Stimulated activated CD8-positive, alpha-beta memory T cell treated with anti-CD3 and anti-CD28 coated beads, Interleukin-4, amount 100 ng/mL, for 1 hour (primary cell): Measurements from ENCODE around the gene TBCE.

Experiments
- DNase-seq, 2 donors: peaks; one replicate each; pipeline ENCODE4 v3.0.0-alpha.2; 2020; ENCODE audit warnings: low read depth in 2 of 2, low spot score in 1 of 2

The TBCE gene

DNA sequence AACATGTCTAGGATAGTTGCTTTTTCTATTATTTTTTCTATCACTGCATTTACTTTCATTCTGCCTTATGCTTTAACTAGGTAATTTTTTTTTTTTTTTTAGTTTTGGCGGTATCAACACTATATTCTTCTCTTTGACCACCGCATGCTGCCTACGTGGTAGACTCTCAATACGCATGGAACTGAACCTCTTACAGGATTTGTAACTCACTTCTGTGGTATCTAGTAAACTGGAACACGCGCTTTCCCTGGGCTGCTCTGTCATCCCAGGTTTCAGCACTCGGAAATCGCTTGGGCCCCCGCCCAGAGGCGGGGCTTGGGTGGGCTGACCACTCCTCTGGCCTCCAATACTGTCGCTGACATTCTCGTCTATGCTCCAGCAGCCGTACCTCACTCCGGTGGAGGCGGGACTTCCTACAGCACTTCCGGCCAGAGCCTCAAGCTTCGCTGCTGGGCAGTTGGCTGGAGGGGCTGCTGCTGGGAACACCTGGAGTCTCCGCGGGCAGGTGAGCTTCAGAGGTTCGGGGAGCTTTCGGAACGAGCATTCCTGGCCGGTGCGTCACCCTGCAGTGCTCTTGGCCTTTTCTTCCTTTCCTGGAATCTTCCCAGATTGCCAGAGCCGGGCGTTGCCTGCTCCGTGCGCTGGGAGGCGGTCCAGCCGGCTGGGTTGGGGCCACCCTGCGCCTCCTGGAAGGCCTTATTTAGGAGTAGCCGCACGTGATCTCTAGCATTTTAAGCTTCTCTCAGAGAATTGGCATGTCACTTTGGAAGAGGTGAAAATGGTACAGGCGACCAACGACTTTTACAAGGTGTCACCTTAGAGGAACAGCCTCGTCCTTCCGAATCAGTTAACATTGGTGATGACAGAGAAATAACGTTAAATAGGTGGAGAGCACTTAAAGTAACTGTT, at the start of gene TBCE:
Gene TBCE (plus strand): TSS at position 428 of the 909 bp plus-strand sequence. CDS start 12,623 bp downstream, outside the sequence.
- DNase-seq = peak; percentile 50 to 65

DNA sequence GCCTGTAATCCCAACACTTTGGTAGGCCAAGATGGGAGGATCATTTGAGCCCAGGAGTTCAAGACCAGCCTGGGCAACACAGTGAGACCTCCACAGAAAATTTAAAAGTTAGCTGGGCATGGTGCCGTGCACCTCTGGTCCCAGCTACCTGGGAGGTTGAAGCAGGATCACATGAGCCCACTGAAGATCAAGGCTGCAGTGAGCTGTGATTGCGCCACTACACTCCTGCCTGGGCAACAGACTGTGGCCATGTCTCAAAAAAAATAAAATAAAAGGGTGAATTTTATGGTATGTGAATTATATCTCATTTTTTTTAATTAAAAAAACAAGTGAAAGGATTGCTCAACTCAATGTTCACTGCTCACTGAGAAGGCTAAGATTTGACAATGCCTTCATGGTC, 48.0 kb upstream of the TBCE start:
- DNase-seq = no peak

DNA sequence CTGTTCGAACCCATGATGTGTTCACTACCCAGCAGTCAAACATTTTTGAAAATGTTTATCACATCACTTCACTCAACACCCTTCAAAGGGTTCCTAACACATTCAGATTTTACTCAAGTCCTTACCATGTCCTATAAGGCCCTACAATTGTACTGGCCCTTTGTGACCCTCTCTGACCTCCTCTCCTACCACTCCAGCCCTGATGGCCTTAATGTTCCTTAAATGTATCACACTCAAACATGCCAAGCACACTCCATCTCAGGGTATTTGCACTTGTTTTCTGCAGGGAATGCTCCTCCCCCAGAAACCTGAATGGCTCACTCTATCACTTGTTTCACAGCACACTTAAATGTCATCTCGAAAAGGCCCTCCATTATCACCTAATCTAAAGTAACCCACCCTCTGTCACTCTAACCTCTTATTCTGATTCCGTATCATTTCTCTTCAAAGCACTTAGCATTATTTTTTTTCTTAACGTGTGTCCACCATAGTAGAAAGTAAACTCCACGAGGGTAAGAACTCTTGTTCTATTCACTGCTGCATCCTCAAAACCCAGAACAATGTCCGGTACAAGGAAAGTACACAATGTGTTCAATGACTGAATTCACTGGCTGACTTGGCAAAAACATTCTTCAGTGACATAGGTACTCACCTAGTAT, 46.6 kb upstream of the TBCE start:
- DNase-seq = no peak

DNA sequence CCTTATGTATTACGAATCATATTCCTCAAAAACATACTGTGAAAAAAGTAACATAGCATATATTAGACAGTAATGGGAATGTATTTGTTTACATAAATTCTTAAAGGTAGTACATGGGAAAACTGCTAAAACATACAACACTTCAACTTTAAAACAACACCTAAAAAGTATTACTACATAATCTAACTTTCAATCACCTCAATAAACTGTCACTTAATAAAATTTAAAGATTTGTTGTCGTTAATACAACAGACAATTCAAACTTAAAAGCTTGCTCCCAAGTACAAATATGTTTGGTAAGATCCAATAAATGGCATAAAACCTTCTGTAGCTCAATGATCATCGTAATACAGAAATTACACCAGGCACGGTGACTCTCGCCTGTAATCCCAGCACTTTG, 42.9 kb upstream of the TBCE start:
- no peak for DNase-seq

GRCh38 chr1:235325139-235325538, 42.1 kb upstream of the TBCE start:
- DNase-seq = no peak

- DNase-seq = no peak
These were observed 41.4 kb upstream of the TBCE start for GRCh38 chr1:235325854-235326253.

DNA sequence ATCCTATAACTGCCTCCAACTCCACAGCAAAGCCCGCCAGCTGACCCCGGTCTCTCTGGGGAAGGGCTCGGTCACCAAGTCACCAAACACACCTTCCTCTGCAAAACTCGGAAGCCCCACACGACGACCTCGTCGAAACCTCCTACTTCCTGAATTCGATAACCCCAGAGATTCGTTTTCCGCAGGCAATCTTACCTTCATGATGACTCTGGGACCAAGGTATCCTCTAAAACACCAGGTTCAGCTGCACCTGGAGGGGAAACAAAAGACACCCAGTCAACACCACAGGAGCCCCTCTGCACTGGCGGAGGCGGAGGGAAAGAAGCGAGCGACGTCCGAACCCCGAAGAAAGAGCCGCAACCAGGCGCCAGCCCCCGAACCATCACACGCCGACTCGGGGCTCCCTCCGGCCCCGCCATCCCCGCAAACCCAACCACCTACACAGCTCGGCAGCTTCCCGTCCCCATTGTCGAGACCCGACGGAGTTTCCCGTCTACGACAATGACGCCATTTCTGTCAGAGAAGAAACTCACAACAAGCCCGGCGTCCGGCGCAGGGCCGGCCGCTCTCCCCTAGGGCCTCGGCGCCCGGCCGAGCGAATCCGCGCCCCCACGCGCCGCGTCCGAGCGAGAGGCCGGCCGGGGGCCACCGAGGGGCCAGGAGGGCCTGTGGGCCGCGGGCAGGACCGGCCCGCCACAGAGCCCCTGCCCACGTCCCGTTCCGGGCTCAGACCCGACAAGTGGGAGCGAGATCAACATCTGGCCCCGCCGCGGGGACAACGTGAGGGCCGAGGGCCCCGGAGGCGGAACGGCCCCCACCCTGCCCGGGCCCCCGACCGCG, 40.3 kb upstream of the TBCE start:
- peak in 1 of 2 donors; percentile 9 for DNase-seq

GRCh38 chr1:235327559-235328270, 39.5 kb upstream of the TBCE start, which contains the start of gene ARID4B:
Gene ARID4B, minus strand, starts transcription at chr1:235328179. Its CDS starts 1,260 bp downstream, at chr1:235326919.
- peak in 1 of 2 donors; percentile 36 for DNase-seq

DNA sequence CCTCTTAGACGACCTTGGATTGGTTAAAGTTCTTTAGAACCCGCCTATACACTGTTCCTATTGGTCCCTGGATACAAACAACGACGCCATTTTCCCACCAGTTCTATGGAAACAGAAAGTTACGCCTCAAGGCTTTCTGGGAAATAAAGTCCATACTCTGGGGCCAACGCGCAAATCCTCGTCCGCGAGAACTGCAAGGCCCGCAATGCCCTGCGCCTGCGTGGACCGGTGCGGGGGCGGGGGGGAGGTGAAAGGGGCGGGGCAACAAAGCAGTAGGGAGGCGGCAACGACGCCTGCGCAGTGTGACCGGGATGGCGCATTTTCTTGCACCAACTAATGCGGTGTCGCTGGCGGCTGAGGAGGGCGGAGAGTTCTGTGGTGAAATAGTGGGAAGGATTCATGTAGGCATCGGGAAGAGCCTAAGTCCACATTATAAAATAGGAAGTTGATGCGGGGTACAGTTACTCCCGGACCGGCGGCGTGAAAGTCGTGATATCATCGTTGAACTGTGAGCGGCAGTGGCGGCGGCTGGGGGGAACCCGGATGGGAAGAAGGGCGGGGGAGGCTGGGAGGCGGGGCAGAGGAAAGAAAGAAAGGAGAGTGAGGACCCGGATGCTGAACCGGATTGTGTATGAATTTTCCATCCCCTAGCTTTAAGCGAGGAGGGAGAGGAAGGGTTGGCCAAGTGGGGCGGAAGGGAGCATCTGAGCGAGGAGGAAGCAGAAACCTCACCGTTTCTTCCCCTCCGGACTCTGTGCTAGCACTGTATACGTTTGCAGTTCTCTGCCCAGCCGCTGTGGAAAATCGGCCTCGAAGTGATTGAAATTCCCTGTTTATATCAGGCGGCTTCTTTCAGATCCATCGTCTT, 38.7 kb upstream of the TBCE start, which contains the start of gene GGPS1:
Gene GGPS1 (plus strand): TSS at position 300 of the 868 bp plus-strand sequence. CDS start 6,695 bp downstream, outside the sequence.
- peak; percentile 98 to 100 for DNase-seq

- peak in 1 of 2 donors; percentile 14 for DNase-seq
These were observed 37.9 kb upstream of the TBCE start for GRCh38 chr1:235329139-235329902.

DNA sequence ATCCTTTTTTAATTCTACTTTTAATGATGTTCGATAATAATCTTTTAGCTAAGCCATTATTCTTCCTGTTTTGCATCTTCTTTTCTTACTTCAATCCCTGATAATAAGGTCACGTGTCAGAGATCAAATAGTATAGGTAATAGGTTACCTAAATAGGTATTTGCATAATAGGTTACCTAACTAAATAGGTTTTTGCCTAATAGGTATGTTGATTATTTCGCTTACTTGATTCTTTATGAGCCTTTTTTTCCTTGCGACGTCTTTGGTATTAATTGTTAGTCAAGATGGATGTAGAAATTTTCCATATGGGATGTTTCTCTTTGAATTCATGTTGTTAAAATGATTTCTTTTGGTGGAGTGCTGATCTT, 36.3 kb upstream of the TBCE start:
- no peak for DNase-seq

DNA sequence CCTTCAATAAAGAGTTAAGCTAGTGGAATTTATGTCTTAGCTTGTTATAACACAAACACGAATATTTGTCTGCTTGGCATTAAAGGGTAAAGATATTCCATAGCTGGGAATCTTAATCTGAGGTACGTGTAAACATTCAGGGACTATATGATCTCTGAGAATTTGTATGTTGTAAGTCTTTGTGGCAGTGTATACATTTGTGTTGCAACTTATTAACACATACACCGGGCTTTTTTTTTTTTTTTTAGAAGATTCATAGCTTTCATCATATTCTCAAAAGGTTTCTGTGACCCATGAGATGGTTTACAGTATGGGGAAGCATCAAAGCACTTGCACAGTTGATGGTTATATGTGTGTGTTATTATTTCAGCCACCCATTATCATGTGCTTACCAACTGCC, 35.8 kb upstream of the TBCE start:
- DNase-seq = no peak

DNA sequence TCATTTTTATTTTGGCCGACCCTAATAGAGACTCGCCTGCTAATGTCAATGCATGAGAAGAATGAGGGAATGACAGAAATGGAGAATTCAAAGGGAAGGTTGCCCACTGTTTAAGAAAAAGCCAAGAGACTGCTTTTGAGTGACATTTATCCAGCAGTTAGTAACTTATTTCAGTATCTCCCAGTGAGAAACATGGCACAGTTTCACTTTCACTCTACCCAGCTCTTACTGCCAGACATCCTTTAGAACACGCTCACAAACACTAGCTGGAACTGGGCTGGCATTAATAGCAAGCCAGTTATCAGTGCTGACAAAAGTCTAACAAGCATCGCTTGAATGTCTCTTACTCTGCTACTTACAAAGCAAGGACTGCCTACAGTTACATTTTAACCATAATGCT, 30.3 kb upstream of the TBCE start:
- no peak for DNase-seq

- DNase-seq = no peak
These were observed 27.5 kb upstream of the TBCE start for GRCh38 chr1:235339746-235340145.

- no peak for DNase-seq
These were observed 25.9 kb upstream of the TBCE start for GRCh38 chr1:235341334-235341733.

DNA sequence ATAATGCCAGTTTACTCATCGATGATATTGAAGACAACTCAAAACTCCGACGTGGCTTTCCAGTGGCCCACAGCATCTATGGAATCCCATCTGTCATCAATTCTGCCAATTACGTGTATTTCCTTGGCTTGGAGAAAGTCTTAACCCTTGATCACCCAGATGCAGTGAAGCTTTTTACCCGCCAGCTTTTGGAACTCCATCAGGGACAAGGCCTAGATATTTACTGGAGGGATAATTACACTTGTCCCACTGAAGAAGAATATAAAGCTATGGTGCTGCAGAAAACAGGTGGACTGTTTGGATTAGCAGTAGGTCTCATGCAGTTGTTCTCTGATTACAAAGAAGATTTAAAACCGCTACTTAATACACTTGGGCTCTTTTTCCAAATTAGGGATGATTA, 25.2 kb upstream of the TBCE start:
- no peak for DNase-seq

GRCh38 chr1:235342471-235342870, 24.8 kb upstream of the TBCE start:
- DNase-seq = no peak

- DNase-seq = no peak
These were observed 23.5 kb upstream of the TBCE start for GRCh38 chr1:235343726-235344125.

GRCh38 chr1:235351441-235351840, 15.8 kb upstream of the TBCE start:
- DNase-seq = no peak
